ENCODE results near the gene MSANTD1.

Gene MSANTD1

GRCh38 chr4:3218824-3219760 lies 29.9 kb upstream of the MSANTD1 start:
- H3K27ac ChIP-seq, result no peak overlapping the region
- TF ChIP-seq, protein P1, sequence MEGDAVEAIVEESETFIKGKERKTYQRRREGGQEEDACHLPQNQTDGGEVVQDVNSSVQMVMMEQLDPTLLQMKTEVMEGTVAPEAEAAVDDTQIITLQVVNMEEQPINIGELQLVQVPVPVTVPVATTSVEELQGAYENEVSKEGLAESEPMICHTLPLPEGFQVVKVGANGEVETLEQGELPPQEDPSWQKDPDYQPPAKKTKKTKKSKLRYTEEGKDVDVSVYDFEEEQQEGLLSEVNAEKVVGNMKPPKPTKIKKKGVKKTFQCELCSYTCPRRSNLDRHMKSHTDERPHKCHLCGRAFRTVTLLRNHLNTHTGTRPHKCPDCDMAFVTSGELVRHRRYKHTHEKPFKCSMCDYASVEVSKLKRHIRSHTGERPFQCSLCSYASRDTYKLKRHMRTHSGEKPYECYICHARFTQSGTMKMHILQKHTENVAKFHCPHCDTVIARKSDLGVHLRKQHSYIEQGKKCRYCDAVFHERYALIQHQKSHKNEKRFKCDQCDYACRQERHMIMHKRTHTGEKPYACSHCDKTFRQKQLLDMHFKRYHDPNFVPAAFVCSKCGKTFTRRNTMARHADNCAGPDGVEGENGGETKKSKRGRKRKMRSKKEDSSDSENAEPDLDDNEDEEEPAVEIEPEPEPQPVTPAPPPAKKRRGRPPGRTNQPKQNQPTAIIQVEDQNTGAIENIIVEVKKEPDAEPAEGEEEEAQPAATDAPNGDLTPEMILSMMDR (conservative IDR thresholded peaks at IDR 0.05), result no peak

- no peak overlapping the region for H3K27ac ChIP-seq
- TF ChIP-seq, protein P1 (conservative IDR thresholded peaks at IDR 0.05), result no peak
Measured at GRCh38 chr4:3219761-3220475, 29.0 kb upstream of the MSANTD1 start.

DNA sequence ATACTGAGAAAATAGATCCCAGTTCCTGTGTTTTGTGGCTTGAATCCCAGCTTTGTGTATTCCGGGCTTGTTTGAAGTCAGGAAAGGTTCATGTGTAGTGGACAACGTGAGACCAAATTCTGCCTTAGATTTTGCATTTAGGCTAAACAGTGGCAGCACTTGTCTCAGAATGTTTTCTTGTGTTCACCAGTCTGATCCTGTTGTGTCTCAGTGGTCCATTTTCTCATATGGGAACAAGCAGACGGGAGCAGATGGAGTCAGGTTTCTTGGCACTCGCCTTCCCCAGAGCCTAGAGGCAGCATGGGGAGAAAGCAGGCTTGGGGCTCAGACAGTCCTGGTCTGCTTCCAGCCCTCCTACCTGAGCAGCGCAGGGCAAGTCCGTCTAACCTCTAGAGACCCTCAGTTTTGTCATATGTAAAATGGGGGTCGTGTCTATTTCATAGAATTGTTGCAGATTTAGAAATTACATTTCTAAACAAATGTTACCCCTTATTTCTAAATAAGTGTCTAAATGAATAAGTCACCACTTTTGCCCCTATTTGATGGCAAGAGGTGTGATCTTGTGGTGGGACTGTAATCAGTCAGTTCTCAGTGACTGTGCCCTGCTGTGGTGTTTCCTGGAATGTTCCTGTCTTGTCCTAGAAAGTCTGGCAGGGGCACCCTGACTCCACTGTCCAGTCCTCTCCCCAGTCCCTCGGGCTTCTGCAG lies 28.3 kb upstream of the MSANTD1 start:
- no peak overlapping the region for H3K27ac ChIP-seq
- TF ChIP-seq, protein P1 (conservative IDR thresholded peaks at IDR 0.05), result no peak

- TF ChIP-seq, protein P1 (conservative IDR thresholded peaks at IDR 0.05), result no peak
Measured at GRCh38 chr4:3221184-3221494, 27.8 kb upstream of the MSANTD1 start.

GRCh38 chr4:3221996-3222395 lies 27.0 kb upstream of the MSANTD1 start:
- H3K27ac ChIP-seq, result no peak overlapping the region
- TF ChIP-seq, protein P1 (conservative IDR thresholded peaks at IDR 0.05), result no peak

More at GRCh38 chr4:3221184-3221494, 27.8 kb upstream of the MSANTD1 start:
- H3K27ac ChIP-seq, result no peak overlapping the region

DNA sequence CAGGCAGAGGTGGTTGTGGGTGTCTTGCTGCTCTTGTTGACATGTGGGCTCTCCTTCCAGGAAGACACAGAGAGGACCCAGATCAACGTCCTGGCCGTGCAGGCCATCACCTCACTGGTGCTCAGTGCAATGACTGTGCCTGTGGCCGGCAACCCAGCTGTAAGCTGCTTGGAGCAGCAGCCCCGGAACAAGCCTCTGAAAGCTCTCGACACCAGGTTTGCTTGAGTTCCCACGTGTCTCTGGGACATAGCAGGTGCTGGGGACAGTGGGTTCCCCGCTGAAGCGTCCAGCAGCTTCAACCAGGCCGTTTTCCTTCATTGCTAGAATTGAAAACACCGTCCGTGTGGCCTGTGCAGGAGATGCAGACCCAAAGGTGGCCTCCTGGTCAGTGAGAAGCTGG lies 25.6 kb upstream of the MSANTD1 start:
- TF ChIP-seq, protein P1 (conservative IDR thresholded peaks at IDR 0.05), result no peak
- no peak overlapping the region for H3K27ac ChIP-seq
